Nephron (organoid): Measurements from ENCODE around the gene CAPG.
A peak's percentile ranks its signal among the peaks of the same experiment; 100 is the strongest.

Source experiments
- H3K27ac Mint-ChIP-seq, 3 experiments: 2 replicates each; pipeline ENCODE4 v1.8.0; 2020; ENCODE audit warnings: mixed read lengths in 3 of 3, mild to moderate bottlenecking in 2 of 3, moderate library complexity in 1 of 3
- H3K27me3 Mint-ChIP-seq: 2 replicates; pipeline ENCODE4 v1.8.0; 2021; ENCODE audit warnings: low read depth, mild to moderate bottlenecking, moderate library complexity, mixed read lengths
- H3K36me3 Mint-ChIP-seq: 2 replicates; pipeline ENCODE4 v1.8.0; 2020; ENCODE audit warnings: low read depth, mixed read lengths
- H3K4me1 Mint-ChIP-seq: 2 replicates; pipeline ENCODE4 v1.8.0; 2020; ENCODE audit warnings: mixed read lengths
- H3K4me3 Mint-ChIP-seq, 3 experiments: 2 replicates each; pipeline ENCODE4 v1.8.0; 2020; ENCODE audit warnings: mild to moderate bottlenecking in 3 of 3, mixed read lengths in 3 of 3, moderate library complexity in 2 of 3
- H3K9me3 Mint-ChIP-seq: 2 replicates; pipeline ENCODE4 v1.8.0; 2020; ENCODE audit warnings: mixed read lengths
- TF ChIP-seq, protein P1 (sequence below), 3 experiments: fragments of 200-600 bp; sonication (generic); IDR thresholded peaks; one replicate each; pipeline ENCODE4 v1.5.0; 2021; ENCODE audit warnings: antibody characterized with exemption in 3 of 3; ENCODE audit not compliant: unreplicated experiment in 3 of 3

Gene CAPG

DNA sequence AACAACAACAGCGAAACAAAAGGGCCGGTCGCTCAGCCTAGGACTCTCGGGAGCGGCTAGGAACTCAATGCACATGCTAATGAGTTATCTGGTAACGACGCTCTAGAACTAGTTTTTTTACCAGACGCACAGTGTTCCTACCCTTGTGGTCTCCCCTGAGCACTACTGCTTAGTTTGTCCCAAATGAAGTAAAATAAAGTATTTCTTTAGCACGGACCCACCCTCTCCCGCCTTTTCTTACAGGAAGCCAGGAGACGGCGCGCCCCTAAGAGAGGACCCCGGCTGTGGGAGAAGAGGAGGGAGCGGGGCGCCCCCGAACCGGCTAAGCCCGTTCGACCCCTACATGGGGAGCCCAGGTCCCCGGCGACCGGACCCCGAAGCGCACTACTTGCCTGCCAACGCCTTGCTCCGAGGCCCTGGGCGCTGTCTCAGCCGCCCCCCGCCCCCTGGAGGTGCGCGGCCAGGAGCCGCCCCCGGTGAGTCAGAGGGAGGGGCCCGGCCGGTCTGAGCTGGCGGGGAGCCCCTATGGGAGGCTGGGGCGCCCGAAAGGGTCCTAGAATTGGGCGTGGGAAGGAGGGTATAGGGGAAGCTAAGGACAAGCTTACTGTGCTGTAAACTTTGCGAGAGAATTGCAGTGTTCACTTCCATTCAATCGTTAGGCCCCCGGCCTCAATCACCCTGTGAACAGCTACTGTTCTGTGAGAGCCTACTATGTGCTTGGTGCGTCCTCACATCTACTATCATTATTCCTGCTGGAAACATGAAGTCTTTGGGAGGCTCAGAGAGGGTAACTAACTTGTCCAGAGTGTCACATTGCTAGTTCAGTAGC is 3.6 kb upstream of the CAPG start:
- H3K4me1 Mint-ChIP-seq = peaks cover 22% of the 10 kb centered on the region
- TF ChIP-seq, protein P1, sequence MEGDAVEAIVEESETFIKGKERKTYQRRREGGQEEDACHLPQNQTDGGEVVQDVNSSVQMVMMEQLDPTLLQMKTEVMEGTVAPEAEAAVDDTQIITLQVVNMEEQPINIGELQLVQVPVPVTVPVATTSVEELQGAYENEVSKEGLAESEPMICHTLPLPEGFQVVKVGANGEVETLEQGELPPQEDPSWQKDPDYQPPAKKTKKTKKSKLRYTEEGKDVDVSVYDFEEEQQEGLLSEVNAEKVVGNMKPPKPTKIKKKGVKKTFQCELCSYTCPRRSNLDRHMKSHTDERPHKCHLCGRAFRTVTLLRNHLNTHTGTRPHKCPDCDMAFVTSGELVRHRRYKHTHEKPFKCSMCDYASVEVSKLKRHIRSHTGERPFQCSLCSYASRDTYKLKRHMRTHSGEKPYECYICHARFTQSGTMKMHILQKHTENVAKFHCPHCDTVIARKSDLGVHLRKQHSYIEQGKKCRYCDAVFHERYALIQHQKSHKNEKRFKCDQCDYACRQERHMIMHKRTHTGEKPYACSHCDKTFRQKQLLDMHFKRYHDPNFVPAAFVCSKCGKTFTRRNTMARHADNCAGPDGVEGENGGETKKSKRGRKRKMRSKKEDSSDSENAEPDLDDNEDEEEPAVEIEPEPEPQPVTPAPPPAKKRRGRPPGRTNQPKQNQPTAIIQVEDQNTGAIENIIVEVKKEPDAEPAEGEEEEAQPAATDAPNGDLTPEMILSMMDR (IDR thresholded peaks at IDR 0.05; ENCODE audit: unreplicated experiment in 3 of 3) = no peak
- H3K36me3 Mint-ChIP-seq = no peaks in the 10 kb centered on the region
- H3K4me3 Mint-ChIP-seq = peak overlapping the region; percentile 91 to 95 (median 94)
- H3K27me3 Mint-ChIP-seq = peaks cover 3% of the 10 kb centered on the region
- H3K9me3 Mint-ChIP-seq = no peaks in the 10 kb centered on the region
- H3K27ac Mint-ChIP-seq = peak overlapping the region; percentile 61 to 97 (median 82)

DNA sequence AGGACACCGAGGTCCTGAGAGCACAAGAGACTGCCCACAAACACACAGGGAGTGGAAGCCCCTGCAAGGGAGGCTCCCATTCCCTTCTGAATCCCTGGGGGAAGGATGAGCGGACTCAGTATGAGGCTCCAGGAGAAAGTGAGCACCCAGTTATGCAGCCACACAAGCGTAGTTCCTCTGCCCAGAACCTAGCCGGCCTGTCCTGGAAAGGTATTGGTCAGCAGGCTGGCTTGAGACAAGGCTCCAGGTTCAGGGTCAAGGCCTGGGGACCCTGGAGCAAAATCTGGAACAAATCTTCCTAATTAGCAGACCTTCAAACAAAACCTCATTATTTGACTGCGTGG is 1.2 kb upstream of the CAPG start:
- H3K9me3 Mint-ChIP-seq = no peaks in the 10 kb centered on the region
- peaks cover 3% of the 10 kb centered on the region for H3K27me3 Mint-ChIP-seq
- peaks cover 30% of the 10 kb centered on the region for H3K4me1 Mint-ChIP-seq
- peak overlapping the region in 2 of 3 experiments; percentile 26 to 33 for H3K4me3 Mint-ChIP-seq
- H3K36me3 Mint-ChIP-seq = no peaks in the 10 kb centered on the region
- TF ChIP-seq, protein P1 (IDR thresholded peaks at IDR 0.05; ENCODE audit: unreplicated experiment in 3 of 3) = no peak
- peak overlapping the region in 2 of 3 experiments; percentile 4 to 24 for H3K27ac Mint-ChIP-seq

DNA sequence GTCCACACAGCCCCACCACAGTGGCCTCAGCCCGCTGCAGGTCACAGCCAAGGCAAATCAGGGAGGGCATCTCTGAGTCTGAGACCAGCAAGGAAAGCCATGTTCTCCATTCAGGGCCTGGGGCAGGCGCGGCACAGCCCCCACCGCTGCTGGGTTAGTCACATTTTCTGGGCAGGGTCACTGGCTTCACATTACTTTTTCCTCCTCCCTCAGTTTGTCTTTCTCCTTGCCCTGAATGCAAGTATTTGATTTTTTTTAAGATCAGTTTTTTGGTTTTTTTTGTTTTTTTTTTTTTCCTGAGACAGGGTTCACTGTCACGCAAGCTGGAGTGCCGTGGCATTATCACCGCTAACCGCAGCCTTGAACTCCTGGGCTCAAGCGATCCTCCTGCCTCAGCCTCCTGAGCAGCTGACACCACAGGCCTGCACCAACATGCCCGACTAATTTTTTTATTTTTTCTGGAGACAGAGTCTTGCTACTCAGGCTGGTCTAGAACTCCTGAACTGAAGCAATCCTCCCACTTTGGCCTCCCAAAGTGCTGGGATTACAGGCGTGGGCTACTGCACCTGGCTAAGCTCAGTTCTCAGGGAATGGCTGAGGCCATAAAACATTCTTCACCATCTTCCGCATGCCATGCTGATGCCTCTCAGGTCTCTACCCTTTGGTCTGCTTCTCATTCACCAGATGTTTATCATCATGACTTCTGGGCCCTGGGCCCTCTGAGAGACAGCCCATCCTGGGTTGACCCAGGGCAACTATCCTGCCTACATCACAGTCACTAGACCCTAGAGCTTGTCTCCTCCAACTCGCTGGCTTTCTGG is 628 bp upstream of the CAPG start:
- Mint-ChIP-seq H3K4me3 (peak overlapping the region in 2 of 3 experiments; percentile 26 to 33), H3K9me3 (no peaks in the 10 kb centered on the region), H3K27ac (peak overlapping the region in 2 of 3 experiments; percentile 4 to 24), H3K36me3 (no peaks in the 10 kb centered on the region), H3K27me3 (peaks cover 3% of the 10 kb centered on the region), H3K4me1 (peaks cover 30% of the 10 kb centered on the region)
- TF ChIP-seq, protein P1 (IDR thresholded peaks at IDR 0.05; ENCODE audit: unreplicated experiment in 3 of 3) = no peak

DNA sequence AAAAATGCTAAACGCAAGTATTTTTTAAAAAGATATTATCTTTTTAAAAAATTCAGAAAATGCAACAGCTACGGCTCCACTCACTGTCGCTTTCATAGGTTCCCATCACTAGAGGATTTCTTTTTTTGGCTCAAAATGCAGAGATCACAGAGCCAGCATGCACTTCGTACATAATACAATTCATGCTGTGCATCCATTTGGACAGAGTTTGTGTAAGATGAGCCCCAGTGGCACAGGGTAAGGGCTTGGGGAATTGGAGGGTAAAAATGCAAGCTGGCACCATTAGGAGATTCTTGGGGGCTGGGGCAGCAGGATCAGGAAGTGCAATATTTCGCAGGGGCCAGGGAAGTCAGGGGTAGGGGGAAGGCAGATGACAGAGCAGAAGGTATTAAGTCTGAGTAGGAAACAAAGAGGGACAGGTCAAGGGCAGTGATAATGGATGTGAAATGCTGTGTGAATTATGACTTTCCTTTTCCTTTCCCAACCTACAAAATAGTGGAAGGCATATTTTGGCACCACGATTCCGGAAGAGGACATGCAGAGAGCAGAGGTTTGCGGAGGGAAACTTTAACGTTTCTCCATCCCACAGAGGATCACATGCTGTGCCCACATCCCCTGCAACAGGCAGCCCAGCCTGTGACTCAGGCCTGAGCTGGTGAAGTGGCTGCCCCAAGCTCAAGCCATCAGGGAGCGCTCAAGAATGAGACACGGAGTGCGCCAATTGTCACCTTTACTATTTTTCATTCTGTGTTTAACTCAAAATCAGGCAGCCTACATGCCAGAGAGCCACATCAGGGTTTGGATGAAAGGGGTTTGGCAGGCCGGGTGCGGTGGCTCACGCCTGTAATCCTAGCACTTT is 4.7 kb downstream of the CAPG start:
- Mint-ChIP-seq H3K9me3 (peaks cover 11% of the 10 kb centered on the region), H3K4me3 (no peak overlapping the region)

DNA sequence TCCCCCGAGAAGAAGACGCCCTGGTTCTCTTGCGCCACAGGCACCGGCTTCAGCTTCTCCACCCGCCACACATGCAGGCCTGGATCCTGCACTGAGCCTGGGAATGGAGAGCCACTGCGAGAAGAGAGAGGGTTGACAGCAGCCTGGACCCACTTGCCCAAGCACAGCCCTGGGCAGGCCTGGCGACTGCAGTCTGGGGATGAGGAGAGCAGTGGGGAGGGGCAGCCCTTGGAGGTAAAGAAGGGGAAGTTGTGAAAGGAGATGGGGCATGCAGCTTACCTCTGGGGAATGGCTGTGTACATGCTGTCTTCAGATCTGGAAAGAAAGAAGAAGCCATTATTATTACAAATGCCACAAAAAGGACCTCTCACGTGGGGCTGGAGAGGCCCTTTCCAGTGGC is 8.3 kb downstream of the CAPG start:
- no peak overlapping the region for H3K4me3 Mint-ChIP-seq
- H3K9me3 Mint-ChIP-seq = peaks cover 11% of the 10 kb centered on the region
- no peaks in the 10 kb centered on the region for H3K27me3 Mint-ChIP-seq
- peaks cover 19% of the 10 kb centered on the region for H3K36me3 Mint-ChIP-seq
- H3K27ac Mint-ChIP-seq = no peak overlapping the region
- TF ChIP-seq, protein P1 (IDR thresholded peaks at IDR 0.05; ENCODE audit: unreplicated experiment in 3 of 3) = no peak
- peaks cover 7% of the 10 kb centered on the region for H3K4me1 Mint-ChIP-seq

More for the DNA sequence above, 4.7 kb downstream of the CAPG start:
- Mint-ChIP-seq H3K36me3 (peaks cover 19% of the 10 kb centered on the region), H3K27me3 (peaks cover 3% of the 10 kb centered on the region), H3K4me1 (peaks cover 18% of the 10 kb centered on the region), H3K27ac (peak overlapping the region; percentile 31 to 72 (median 49))
- TF ChIP-seq, protein P1 (IDR thresholded peaks at IDR 0.05; ENCODE audit: unreplicated experiment in 3 of 3) = no peak
